Measurements from ENCODE around the gene ELMO1.

The ELMO1 gene

DNA sequence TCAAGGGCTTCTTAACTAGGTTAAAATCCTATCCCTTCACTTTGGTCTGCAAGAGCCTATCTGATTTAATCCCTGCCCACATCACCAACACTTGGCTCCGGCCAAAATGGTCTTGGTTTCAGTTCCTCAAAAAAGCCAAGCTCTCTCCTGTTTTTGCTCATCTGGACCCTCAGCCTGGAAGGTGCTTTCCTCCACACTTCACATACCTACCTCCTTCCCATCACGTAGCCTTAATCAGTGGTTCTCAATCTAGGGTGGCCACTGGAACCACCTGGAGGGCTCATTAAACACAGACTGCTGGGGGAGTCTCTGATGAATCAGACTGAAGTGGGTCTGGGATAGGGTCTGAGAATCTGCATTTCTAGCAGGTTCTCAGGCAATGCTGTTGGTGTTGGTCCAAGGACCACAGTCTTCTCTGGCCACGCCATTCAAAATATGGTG lies 497.4 kb downstream of the ELMO1 start:
- TF ChIP-seq CTCF (IDR thresholded peaks at IDR 0.05; ENCODE audit: extremely low read depth, insufficient read depth, missing control alignments) = no peak
- DNase-seq (ENCODE audit: low spot score) = peak; percentile 45
- in situ Hi-C loops (cut with MboI; ENCODE audit: low pct_unique_long_range_greater_than_20kb, low sequenced_read_pairs, unreplicated experiment) = no loop called here

- in situ Hi-C loops (cut with MboI; ENCODE audit: low pct_unique_long_range_greater_than_20kb, low sequenced_read_pairs, unreplicated experiment) = no loop called here
- no peak for TF ChIP-seq CTCF (IDR thresholded peaks at IDR 0.05; ENCODE audit: extremely low read depth, insufficient read depth, missing control alignments)
- no peak for DNase-seq (ENCODE audit: low spot score)
Observed at GRCh38 chr7:36949711-36950600, 498.7 kb downstream of the ELMO1 start.

DNA sequence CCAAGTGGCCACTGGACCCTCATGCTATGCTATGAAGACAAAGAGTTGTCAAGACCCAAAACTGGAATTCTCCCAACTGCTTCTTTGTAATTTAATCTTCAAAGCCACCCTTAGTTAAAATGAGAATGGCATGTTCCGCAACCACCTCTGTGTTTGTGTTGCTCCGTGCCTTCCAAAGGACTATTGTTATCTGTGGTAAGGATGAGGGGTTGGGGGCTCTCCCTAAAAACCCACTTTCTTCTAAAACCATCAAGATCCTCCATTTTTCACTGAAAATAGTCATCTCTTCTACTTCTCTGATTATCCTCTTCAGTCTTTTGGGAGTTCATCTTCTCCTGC lies 502.3 kb downstream of the ELMO1 start:
- DNase-seq (ENCODE audit: low spot score) = no peak
- in situ Hi-C loops (cut with MboI; ENCODE audit: low pct_unique_long_range_greater_than_20kb, low sequenced_read_pairs, unreplicated experiment) = no loop called here
- TF ChIP-seq CTCF (IDR thresholded peaks at IDR 0.05; ENCODE audit: extremely low read depth, insufficient read depth, missing control alignments) = no peak

DNA sequence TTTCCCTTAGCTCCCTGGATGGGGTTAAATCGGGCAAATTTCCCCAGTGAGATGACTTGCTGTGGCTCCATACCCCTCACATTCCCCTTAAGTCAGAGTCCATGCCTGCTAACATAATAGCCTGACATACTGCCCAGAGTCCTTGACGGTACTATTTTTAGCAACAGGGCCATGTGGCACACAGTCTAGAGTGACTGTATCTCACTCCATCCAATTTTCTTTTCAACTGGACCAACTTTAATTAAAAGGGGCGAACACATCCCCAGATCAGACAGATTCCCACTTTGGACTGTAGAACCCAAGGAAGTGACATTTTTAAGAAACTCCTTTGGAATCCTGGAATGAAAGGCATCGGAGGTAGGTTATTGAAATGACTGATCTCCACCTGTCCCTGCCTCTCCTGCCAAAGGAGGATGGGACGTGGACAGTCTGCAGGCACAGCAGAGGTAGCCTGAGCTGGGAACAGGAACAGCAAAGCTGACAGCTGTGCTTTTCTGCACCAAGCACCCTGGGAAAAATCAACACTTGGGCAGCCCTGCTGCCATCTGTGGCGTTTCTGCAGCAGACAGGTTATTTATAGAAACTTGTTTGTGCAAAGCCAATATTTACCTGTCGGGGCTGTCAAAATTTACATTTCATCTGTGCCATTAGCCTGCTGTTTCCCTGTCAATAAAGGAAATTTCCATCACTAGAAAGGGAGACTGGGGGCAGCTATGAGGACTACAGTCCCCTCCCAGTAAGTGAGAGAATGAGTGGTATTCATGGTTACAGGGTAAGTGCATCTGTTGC lies 502.9 kb downstream of the ELMO1 start:
- in situ Hi-C loops (cut with MboI; ENCODE audit: low pct_unique_long_range_greater_than_20kb, low sequenced_read_pairs, unreplicated experiment) = no loop called here
- no peak for DNase-seq (ENCODE audit: low spot score)
- TF ChIP-seq CTCF (IDR thresholded peaks at IDR 0.05; ENCODE audit: extremely low read depth, insufficient read depth, missing control alignments) = no peak

DNA sequence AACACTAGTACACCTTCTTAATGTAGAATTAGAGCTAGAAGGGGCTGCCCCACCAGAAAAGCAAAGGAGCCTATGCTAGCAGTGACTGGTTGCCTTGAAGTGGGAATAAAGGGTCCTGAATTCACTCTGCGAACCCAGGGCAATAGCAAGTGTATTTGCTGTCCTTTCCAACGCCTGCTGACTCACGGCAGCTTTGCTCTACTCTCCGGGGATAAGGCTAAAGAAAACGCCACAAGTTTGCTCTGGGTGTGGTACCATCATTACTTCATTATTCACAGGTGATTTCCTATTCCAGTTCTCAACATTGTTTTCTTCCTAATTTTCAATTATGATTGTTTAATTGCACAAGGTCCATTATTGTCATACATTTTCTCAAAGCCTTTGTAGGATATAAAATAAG lies 503.8 kb downstream of the ELMO1 start:
- in situ Hi-C loops (cut with MboI; ENCODE audit: low pct_unique_long_range_greater_than_20kb, low sequenced_read_pairs, unreplicated experiment) = no loop called here
- no peak for TF ChIP-seq CTCF (IDR thresholded peaks at IDR 0.05; ENCODE audit: extremely low read depth, insufficient read depth, missing control alignments)
- DNase-seq (ENCODE audit: low spot score) = no peak

GRCh38 chr7:36943591-36944435 lies 504.9 kb downstream of the ELMO1 start:
- in situ Hi-C loops (cut with MboI; ENCODE audit: low pct_unique_long_range_greater_than_20kb, low sequenced_read_pairs, unreplicated experiment) = no loop called here

More at GRCh38 chr7:36943591-36944435, 504.9 kb downstream of the ELMO1 start:
- no peak for TF ChIP-seq CTCF (IDR thresholded peaks at IDR 0.05; ENCODE audit: extremely low read depth, insufficient read depth, missing control alignments)
- no peak for DNase-seq (ENCODE audit: low spot score)

All from GM13977 (cell line).